K562 (cell line): ENCODE results near the gene PGP. TPM values are rescaled to one million over a fixed set of nuclear protein-coding genes. Genes with fewer than 3 reads are reported as not detected.

ENCODE experiments used
- ARHGAP35 ChIP-seq: fragments of 450-650 bp; IDR thresholded peaks from 2 replicates; pipeline ENCODE4 v1.6.1; 2018; ENCODE audit not compliant: partially characterized antibody
- BHLHE40 ChIP-seq: IDR thresholded peaks from 2 replicates; pipeline ENCODE4 v1.6.1; 2011; ENCODE audit warnings: low read length, improper control_type of control experiment
- CCAR2 ChIP-seq: fragments of 200-400 bp; formaldehyde crosslinking; IDR thresholded peaks from 2 replicates; pipeline ENCODE4 v1.6.1; 2017; ENCODE audit warnings: mild to moderate bottlenecking, low read depth, low read length
- CHD4 ChIP-seq: fragments of 200-600 bp; sonication (generic); IDR thresholded peaks from 3 replicates; pipeline ENCODE4 v1.6.1; 2012; ENCODE audit warnings: low read depth, mild to moderate bottlenecking, mixed read lengths, low read length, inconsistent platforms; ENCODE audit not compliant: insufficient read depth, insufficient replicate concordance, poor library complexity, severe bottlenecking
- DLX4 ChIP-seq: fragments of 250-450 bp; sonication (Bioruptor Pico); IDR thresholded peaks from 2 replicates; pipeline ENCODE4 v1.6.1; 2021; ENCODE audit warnings: mild to moderate bottlenecking
- ESRRB ChIP-seq: fragments of 250-450 bp; sonication (Bioruptor Pico); IDR thresholded peaks from 2 replicates; pipeline ENCODE4 v1.5.0; 2020; ENCODE audit warnings: mild to moderate bottlenecking, moderate library complexity, borderline replicate concordance
- FOXK2 ChIP-seq, 2 experiments: fragments of 450-650 bp; IDR thresholded peaks in 1 of 2; conservative IDR thresholded peaks in 1 of 2; 2 replicates each; pipeline ENCODE4 v1.6.1; 2016; ENCODE audit warnings: low read depth in 2 of 2, mild to moderate bottlenecking in 1 of 2
- POLR2G ChIP-seq: fragments of 200-400 bp; formaldehyde crosslinking; IDR thresholded peaks from 2 replicates; pipeline ENCODE4 v1.6.1; 2017; ENCODE audit warnings: low read depth, mild to moderate bottlenecking, antibody characterized with exemption, low read length, moderate library complexity
- PREB ChIP-seq: sonication (generic); formaldehyde crosslinking; IDR thresholded peaks from 2 replicates; pipeline ENCODE4 v1.8.1; 2023; ENCODE audit warnings: mild to moderate bottlenecking, missing genetic modification reagents
- STAT5A ChIP-seq: IDR thresholded peaks from 2 replicates; pipeline ENCODE4 v1.6.1; 2012; ENCODE audit warnings: low read length, inconsistent platforms, borderline replicate concordance
- TBP ChIP-seq: optimal IDR thresholded peaks from 2 replicates; pipeline ENCODE3; 2011; ENCODE audit warnings: low read depth, low read length, improper control_type of control experiment
- TFAP4 ChIP-seq: sonication (generic); formaldehyde crosslinking; IDR thresholded peaks from 2 replicates; pipeline ENCODE4 v1.8.0; 2022; ENCODE audit warnings: missing genetic modification reagents, mild to moderate bottlenecking, moderate library complexity, borderline replicate concordance
- ZNF609 ChIP-seq: sonication (generic); formaldehyde crosslinking; IDR thresholded peaks from 2 replicates; pipeline ENCODE4 v1.8.1; 2023; ENCODE audit warnings: missing genetic modification reagents, mild to moderate bottlenecking, borderline replicate concordance
- ZNF79 ChIP-seq: fragments of 250-450 bp; sonication (Bioruptor Pico); IDR thresholded peaks from 2 replicates; pipeline ENCODE4 v1.4.0; 2020; ENCODE audit warnings: low read depth, mild to moderate bottlenecking, moderate library complexity
- polyA plus RNA-seq, 8 experiments: library from polyadenylated mRNA; depleted of rRNA in 4 of 8; stranded (reverse) in 5 of 8; unstranded in 3 of 8; fragments of >200 nt; fragmentation: Nextera tagmentation in 2 of 8; fragmentation: Illumina TruSeq in 1 of 8; extraction: Ambion mirVana in 2 of 8; extraction: Trizol in 1 of 8; gene quantifications; 2 replicates each; pipeline versions ENCODE4 v1.2.1 to v1.2.3, GENCODE V29; 2011 to 2014; ENCODE audit warnings: inconsistent platforms in 1 of 8, missing spikeins in 1 of 8
- total RNA-seq, 7 experiments: library from RNA; depleted of rRNA in 6 of 7; stranded (reverse); fragments of >200 nt in 6 of 7; fragmentation: Illumina TruSeq in 2 of 7; extraction: Trizol in 2 of 7; gene quantifications; 2 replicates each; pipeline versions ENCODE4 v1.2.1 to v1.2.3, GENCODE V29; 2011 to 2021; ENCODE audit warnings: low replicate concordance in 1 of 7

Gene PGP
- total and polyA plus RNA-seq, 9 of the 15 experiments (the other 6 are each of a cell fraction or from before 2014, with no cell fraction given), result 1.1 to 57.6 (median 19.6) TPM

GRCh38 chr16:2211923-2212347 lies 2.7 kb downstream of the PGP start (continued):
- 0 out of 2 replicates have a peak, but pooled peaks have one; percentile 23 for TF ChIP-seq TFAP4 (CRISPR knock-in tag)
- TF ChIP-seq POLR2G, result peak; percentile 70
- TF ChIP-seq ZNF79, result no peak
- no peak for TF ChIP-seq ESRRB
- TF ChIP-seq STAT5A, result no peak
- no peak for TF ChIP-seq ARHGAP35
- no peak for TF ChIP-seq ZNF609
- TF ChIP-seq BHLHE40, result no peak
- TF ChIP-seq FOXK2 (conservative IDR thresholded peaks at IDR 0.05 in 1 of 2, IDR thresholded peaks at IDR 0.05 in 1 of 2; ENCODE audit: low read depth in 2 of 2), result no peak
- TF ChIP-seq CHD4, result no peak
- TF ChIP-seq DLX4 (CRISPR knock-in tag), result no peak
- TF ChIP-seq PREB (CRISPR knock-in tag), result no peak
- no peak for TF ChIP-seq CCAR2
- no peak for TF ChIP-seq TBP
- TF ChIP-seq, all 486 proteins: peak for 9
